HG03135 (cell line): ENCODE results near the gene ITGB7.
A peak's percentile ranks its signal among the peaks of the same experiment; 100 is the strongest.
"Not testable (repeated sequence)": the region's sequence is repeated elsewhere in the genome, so short reads cannot be mapped to it uniquely, and the experiment has no call there.

Experiments used
- ATAC-seq: cut with Tn5 transposase; IDR thresholded peaks from one replicate; pipeline ENCODE4 v1.9.1; 2021; ENCODE audit warnings: mild to moderate bottlenecking, moderate library complexity; ENCODE audit not compliant: unreplicated experiment

Gene ITGB7

GRCh38 chr12:53180220-53180930 lies 26.7 kb downstream of the ITGB7 start, which contains the start of the genes CSAD and ZNF740:
CSAD (minus strand) TSS chr12:53180925; CDS start chr12:53173470, 7,455 bp downstream.
ZNF740 (plus strand) TSS chr12:53180722; CDS start chr12:53181984, 1,262 bp downstream.
- ATAC-seq, result peak; percentile 93

GRCh38 chr12:53179687-53180219 lies 27.3 kb downstream of the ITGB7 start:
- peak; percentile 15 for ATAC-seq

- not testable (repeated sequence) for ATAC-seq
Observed at GRCh38 chr12:53178803-53179202, 28.2 kb downstream of the ITGB7 start.

DNA sequence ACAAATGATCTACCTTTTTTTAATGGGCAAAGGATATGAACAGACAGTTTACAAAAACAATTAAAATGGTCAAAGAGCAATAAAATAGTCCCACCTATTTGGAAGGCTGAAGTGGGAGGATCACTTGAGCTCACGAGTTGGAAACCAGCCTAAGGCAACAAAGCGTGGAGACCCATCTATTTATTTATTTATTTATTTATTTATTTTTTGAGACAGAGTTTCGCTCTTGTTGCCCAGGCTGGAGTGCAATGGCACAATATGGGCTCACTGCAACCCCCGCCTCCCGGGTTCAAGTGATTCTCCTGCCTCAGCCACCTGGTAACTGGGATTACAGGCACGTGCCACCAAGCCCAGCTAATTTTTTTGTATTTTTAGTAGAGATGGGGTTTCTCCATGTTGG lies 29.6 kb downstream of the ITGB7 start:
- not testable (repeated sequence) for ATAC-seq

GRCh38 chr12:53176750-53177149 lies 30.3 kb downstream of the ITGB7 start:
- no peak for ATAC-seq

DNA sequence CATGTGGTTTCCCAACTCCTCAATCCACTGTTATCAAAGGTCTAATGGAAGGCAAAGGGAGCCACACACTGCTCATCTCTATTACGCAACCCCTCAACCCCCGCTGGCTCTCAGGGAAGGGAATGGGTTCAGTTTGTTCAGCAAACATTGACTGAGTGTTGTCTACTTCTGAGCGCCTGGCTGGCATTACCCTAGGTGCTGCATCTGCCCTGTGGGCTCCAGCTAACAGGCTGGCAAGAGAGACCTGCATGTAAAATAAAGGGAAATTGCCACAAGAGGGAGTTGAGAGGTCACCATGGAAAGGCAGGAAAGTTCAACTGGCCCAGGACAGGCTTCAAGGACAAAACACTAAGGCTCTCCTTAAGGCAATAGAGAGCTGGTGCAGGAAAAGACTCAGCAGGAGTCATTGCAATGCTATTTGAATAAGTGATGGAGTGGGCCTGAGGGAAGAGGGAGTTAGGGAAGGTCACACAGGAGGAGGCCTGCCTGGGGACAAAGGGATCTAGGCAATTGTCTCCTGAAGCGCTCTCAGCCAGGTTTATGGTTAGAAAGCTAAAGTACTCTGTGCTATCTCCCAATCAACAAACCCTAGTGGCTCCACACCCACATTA lies 32.1 kb downstream of the ITGB7 start:
- no peak for ATAC-seq

DNA sequence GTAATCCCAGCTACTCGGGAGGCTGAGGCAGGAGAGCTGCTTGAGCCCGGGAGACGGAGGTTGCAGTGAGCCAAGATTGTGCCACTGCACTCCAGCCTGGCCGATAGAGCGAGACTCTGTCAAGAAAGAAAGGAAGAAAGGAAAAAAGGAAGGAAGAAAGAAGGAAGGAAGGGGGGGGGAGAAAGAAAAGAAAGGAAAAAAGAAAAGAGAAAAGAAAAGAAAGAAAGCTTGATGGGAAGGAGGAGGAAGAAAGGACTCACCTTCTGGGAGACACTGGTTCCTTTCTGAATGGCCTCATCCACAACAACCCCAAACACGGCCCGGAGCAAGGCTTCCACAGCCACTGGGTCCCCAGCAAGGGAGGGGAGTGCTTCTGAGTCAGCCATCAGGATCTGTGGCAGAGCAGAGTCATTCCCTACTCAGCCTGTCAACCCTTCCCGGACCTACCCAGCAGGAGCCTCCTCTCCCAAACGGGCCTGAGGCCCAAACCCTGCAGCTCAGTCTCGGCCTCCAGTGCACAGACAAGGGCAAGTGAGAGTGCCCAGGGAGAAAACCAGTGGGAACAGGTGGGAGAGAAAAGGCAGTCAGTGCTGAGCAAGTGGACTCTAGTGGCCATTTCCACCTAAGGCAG lies 33.9 kb downstream of the ITGB7 start:
- no peak for ATAC-seq

DNA sequence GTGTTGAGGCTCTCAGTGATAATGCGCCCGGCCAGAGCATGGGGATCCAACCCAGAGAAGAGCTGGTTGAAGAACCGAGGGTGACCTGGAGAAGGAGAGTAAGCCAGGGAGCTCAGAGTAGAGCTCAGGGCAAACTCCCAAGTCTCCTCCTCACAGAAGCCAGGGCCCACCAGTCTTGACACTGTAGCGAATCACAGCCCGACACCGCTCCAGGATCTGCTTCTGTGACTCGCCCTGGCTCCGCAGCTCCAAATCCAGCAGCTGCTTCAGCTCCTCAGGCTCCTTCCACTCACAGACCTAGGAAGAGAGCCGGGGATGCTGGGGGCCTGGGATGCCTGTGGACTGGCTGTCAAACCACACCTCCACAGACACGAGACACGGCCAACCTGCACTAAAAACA lies 34.7 kb downstream of the ITGB7 start:
- no peak for ATAC-seq

DNA sequence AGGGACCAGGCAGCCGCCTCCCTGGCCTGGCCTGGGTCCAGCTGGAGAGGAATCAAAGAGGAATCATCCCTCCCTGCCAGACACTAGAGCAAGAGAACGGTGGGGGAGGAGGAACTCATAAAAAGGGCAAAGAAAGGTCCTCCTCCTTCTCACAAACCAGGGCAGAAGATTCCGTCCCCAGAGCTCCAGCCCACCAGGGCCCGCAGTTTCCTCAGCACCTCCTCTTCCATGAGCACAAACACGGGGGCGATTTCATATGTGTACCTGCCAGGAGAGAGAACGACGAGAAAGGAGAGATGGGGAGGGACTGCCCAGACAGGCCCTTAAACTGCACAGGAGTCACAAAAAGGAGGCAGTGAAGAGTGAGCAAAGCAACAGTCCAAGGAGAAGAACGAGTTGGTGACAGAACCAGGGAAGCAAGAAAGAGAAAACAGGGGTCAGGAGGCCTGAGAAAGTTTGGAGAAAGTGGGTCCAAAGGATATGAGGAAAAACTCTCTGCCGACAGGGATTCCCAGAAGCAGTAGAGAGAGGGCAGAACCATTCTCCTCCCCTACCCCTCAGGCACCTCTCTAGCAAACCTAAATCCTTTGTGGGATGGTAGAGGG lies 35.2 kb downstream of the ITGB7 start:
- ATAC-seq, result no peak

GRCh38 chr12:53170876-53171724 lies 36.0 kb downstream of the ITGB7 start:
- ATAC-seq, result no peak

DNA sequence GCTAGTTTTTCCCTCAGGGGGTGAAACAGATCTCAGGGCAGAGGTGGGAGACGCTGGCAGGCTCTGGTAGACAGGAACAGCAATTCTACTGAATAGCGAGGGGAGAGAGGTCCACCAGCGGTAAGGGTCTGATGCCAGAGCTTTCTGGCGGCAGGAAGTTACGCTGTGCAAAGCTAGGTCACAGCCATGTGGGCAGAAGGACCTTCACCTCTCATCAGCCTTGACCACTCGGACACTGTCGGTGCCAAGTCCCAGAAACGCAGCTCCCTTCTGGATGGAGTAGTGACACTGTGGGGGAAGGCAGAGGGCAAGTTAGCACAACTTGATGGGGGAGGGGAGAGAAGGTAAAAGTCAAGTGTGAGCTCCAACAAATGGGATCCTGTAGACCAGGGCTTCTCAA lies 36.8 kb downstream of the ITGB7 start:
- ATAC-seq, result no peak

DNA sequence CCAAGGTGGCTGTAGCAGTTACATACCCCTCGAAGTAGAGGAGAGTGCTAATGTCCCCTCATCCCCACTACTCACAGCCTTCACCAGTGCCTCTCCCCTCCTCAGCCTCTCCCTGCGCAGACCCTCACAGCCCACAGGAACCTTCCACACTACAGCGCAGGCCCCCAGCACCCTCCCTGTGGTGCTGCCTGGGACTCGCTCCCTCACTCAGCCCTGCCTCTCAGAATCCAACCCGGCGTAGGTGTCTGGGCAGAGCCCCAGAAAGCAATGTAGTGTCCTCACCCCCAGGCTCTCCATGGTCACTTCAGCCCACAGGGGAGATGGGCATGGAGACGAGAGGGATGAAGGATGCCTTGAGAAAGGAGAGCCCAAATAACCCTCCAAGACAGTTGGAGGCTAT lies 37.4 kb downstream of the ITGB7 start:
- no peak for ATAC-seq

GRCh38 chr12:53166837-53167236 lies 40.2 kb downstream of the ITGB7 start:
- no peak for ATAC-seq

DNA sequence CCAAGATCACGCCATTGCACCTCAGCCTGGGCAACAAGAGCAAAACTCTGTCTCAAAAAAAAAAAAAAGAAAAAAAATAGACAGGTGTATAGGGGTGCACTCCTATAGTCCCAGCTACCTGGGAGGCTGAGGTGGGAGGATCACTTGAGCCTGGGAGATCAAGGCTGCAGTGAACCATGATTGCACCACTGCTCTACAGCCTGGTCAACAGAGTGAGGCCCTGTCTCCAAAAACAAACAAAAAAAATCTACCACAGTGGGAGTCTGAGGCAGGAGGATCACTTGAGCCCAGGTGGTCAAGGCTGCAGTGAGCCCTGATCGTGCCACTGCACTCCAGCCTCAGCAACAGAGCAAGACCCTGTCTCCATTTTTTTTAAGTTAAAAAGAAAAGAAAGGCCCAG lies 44.0 kb downstream of the ITGB7 start:
- ATAC-seq, result not testable (repeated sequence)

- ATAC-seq, result no peak
Observed at GRCh38 chr12:53161119-53161911, 45.7 kb downstream of the ITGB7 start.

- ATAC-seq, result no peak
Observed at GRCh38 chr12:53160673-53161072, 46.4 kb downstream of the ITGB7 start.

DNA sequence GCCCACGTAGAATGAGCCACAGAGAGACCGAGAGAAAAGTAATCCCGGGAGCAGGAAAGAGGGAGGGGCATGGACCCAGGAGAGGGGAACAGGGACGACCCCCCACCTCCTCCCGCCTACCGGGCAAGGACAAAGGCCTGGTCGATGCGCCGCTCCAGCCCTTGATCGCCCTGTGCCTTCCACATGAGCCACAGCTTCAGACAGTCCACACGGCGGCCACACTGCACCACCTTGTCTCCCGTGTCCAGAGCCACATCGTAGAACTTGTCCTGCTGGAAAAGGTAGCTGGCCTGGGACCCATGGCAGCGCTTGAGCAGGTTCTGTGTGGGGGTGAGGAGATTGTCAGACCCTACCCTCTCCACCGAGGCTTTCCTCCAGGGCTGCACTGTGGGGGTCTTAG lies 47.1 kb downstream of the ITGB7 start:
- no peak for ATAC-seq

DNA sequence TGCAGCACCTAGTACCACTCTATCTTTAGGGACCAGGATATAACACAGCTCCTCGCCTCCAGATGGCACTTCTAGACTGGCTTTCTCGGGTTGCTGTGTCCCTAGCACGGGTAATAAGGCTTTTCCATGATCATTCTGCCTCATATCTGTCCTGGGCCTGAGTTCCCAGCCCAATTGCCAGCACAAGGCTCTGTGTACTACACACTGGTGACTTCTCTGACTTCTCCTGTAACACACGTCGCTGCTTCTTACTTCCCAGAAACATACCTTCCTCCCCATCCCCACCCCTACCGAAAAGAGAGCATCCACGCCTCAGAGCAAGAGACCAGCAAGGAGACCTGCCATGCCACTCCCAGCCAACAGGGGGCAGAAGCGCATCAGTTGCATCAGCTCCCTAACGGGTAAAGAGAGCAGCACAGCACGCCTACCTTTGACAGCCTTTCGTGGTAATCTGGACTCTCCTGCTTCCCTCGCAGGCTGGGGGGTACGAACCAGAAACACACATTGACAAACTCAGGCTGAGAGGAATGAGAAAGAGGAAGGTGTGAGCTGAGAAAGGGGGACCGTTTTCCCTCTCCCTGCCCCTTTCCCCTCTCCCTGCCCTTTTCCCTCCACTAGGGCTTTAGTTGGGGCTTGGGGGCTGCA lies 47.7 kb downstream of the ITGB7 start:
- ATAC-seq, result no peak

DNA sequence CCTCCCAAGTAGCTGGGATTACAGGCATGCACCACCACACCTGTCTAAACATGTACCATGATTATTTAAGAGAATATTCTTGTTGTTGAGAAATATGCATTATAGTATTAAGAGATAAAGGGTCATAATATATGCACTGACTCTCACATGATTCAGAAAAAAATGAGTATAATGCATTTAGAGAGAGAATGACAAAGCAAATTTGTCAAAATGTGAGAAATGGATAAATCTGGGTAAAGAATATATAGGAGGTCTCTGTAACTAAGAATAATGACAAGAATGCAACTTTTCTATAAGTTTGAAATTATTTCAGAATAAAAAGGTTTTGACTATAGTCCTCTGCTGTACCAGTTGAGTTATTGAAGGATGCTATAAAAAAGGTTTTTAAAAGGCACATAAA lies 54.7 kb downstream of the ITGB7 start:
- no peak for ATAC-seq
